GM23338 (cell line): ENCODE results near the gene RNF31. TPM values are rescaled to one million over a fixed set of nuclear protein-coding genes. Genes with fewer than 3 reads are reported as not detected.

Experiments used
- ATAC-seq: fragments of 200-7000 bp; cut with Tn5 transposase; 3 replicates; pipeline ENCODE4 v1.9.1; 2020
- DNase-seq: peaks from one replicate; pipeline ENCODE4 v3.0.0-alpha.2; 2015; ENCODE audit warnings: low spot score
- H2AFZ ChIP-seq: fragments of 200-600 bp; sonication (generic); 2 replicates; pipeline ENCODE4 v1.8.0; 2016; ENCODE audit warnings: antibody characterized with exemption, mild to moderate bottlenecking, moderate library complexity
- H3F3A ChIP-seq: fragments of 200-600 bp; sonication (generic); replicated peaks from 2 replicates; pipeline ENCODE4 v1.8.0; 2017; ENCODE audit warnings: antibody characterized with exemption, mixed run types, low read depth
- H3K27ac ChIP-seq: fragments of 200-600 bp; sonication (generic); 2 replicates; pipeline ENCODE4 v1.6.1; 2016; ENCODE audit warnings: low read depth
- H3K27me3 ChIP-seq: fragments of 200-600 bp; sonication (generic); 2 replicates; pipeline ENCODE4 v1.8.0; 2016; ENCODE audit warnings: mild to moderate bottlenecking, mixed run types, moderate library complexity; ENCODE audit not compliant: insufficient read depth
- H3K36me3 ChIP-seq: fragments of 200-600 bp; sonication (generic); 2 replicates; pipeline ENCODE4 v1.8.0; 2016; ENCODE audit warnings: mild to moderate bottlenecking; ENCODE audit not compliant: insufficient read depth
- H3K4me1 ChIP-seq: fragments of 200-600 bp; sonication (generic); 2 replicates; pipeline ENCODE4 v1.8.0; 2016; ENCODE audit warnings: mild to moderate bottlenecking, moderate library complexity; ENCODE audit not compliant: insufficient read depth
- H3K4me2 ChIP-seq: fragments of 200-600 bp; sonication (generic); 2 replicates; pipeline ENCODE4 v1.7.1; 2017; ENCODE audit warnings: mixed run types
- H3K4me3 ChIP-seq: fragments of 200-600 bp; sonication (generic); 2 replicates; pipeline ENCODE4 v1.6.1; 2016; ENCODE audit warnings: mixed run types
- H3K79me2 ChIP-seq: fragments of 200-600 bp; sonication (generic); replicated peaks from 2 replicates; pipeline ENCODE4 v1.8.0; 2017; ENCODE audit warnings: mild to moderate bottlenecking; ENCODE audit not compliant: insufficient read depth
- H3K9me2 ChIP-seq: fragments of 200-600 bp; sonication (generic); 2 replicates; pipeline ENCODE4 v1.8.0; 2017; ENCODE audit not compliant: insufficient read depth
- H4K20me1 ChIP-seq: fragments of 200-600 bp; sonication (generic); replicated peaks from 2 replicates; pipeline ENCODE4 v1.8.0; 2017; ENCODE audit warnings: mild to moderate bottlenecking; ENCODE audit not compliant: insufficient read depth
- H3K27ac Mint-ChIP-seq: 2 replicates; pipeline ENCODE4 v1.8.0; 2020; ENCODE audit warnings: inconsistent platforms, mild to moderate bottlenecking, moderate library complexity, mixed read lengths
- H3K27me3 Mint-ChIP-seq: 3 replicates; pipeline ENCODE4 v1.8.0; 2022; ENCODE audit warnings: low read depth, mild to moderate bottlenecking, moderate library complexity, mixed read lengths, inconsistent platforms; ENCODE audit not compliant: insufficient read depth, poor library complexity
- H3K36me3 Mint-ChIP-seq: 3 replicates; pipeline ENCODE4 v1.8.0; 2021; ENCODE audit warnings: low read depth, mild to moderate bottlenecking, inconsistent platforms, moderate library complexity, mixed read lengths
- H3K4me1 Mint-ChIP-seq: 3 replicates; pipeline ENCODE4 v1.8.0; 2020; ENCODE audit warnings: mild to moderate bottlenecking, inconsistent platforms, mixed read lengths
- H3K4me3 Mint-ChIP-seq: 3 replicates; pipeline ENCODE4 v1.8.0; 2021; ENCODE audit warnings: moderate library complexity, mild to moderate bottlenecking, inconsistent platforms, mixed read lengths
- H3K9me3 Mint-ChIP-seq: 3 replicates; pipeline ENCODE4 v1.8.0; 2020; ENCODE audit warnings: moderate library complexity, mild to moderate bottlenecking, inconsistent platforms, mixed read lengths
- CREB1 ChIP-seq: fragments of 250-450 bp; sonication (Bioruptor Pico); IDR thresholded peaks from 2 replicates; pipeline ENCODE4 v1.5.0; 2020; ENCODE audit warnings: low read depth, mild to moderate bottlenecking, moderate library complexity
- CTCF ChIP-seq, 2 experiments: fragments of 200-600 bp in 1 of 2; sonication (generic) in 1 of 2; conservative IDR thresholded peaks; 2 replicates each; pipeline versions ENCODE4 v1.5.1 to v1.6.1; 2016 to 2017; ENCODE audit warnings: antibody characterized with exemption in 2 of 2, low read depth in 2 of 2, mild to moderate bottlenecking in 2 of 2, moderate library complexity in 1 of 2
- EZH2phosphoT487 ChIP-seq: fragments of 200-600 bp; sonication (generic); IDR thresholded peaks from one replicate; pipeline ENCODE4 v1.8.1; 2018; ENCODE audit warnings: antibody characterized with exemption; ENCODE audit not compliant: unreplicated experiment
- JUNB ChIP-seq: IDR thresholded peaks from one replicate; pipeline ENCODE4 v1.6.1; 2016; ENCODE audit warnings: antibody characterized with exemption; ENCODE audit not compliant: unreplicated experiment
- NANOG ChIP-seq: IDR thresholded peaks from 2 replicates; pipeline ENCODE4 v1.6.1; 2016; ENCODE audit warnings: antibody characterized with exemption, borderline replicate concordance
- POLR2AphosphoS5 ChIP-seq: IDR thresholded peaks from 2 replicates; pipeline ENCODE4 v1.6.1; 2016; ENCODE audit warnings: antibody characterized with exemption, low read depth
- REST ChIP-seq: IDR thresholded peaks from one replicate; pipeline ENCODE4 v1.6.1; 2018; ENCODE audit warnings: antibody characterized with exemption; ENCODE audit not compliant: unreplicated experiment
- STAT1 ChIP-seq: IDR thresholded peaks from one replicate; pipeline ENCODE4 v1.6.1; 2016; ENCODE audit warnings: antibody characterized with exemption; ENCODE audit not compliant: unreplicated experiment
- polyA plus RNA-seq: library from polyadenylated mRNA; unstranded; fragments of >200 nt; fragmentation: Nextera tagmentation; extraction: Ambion mirVana; gene quantifications from 2 replicates; pipeline ENCODE4 v1.2.1, GENCODE V29; 2016
- total RNA-seq: library from RNA; depleted of rRNA; stranded (reverse); fragments of >200 nt; shearing (Covaris generic); gene quantifications from 2 replicates; pipeline ENCODE4 v1.2.3, GENCODE V29; 2014
- TF ChIP-seq, protein P1 (sequence below): fragments of 250-450 bp; sonication (Bioruptor Pico); IDR thresholded peaks from 2 replicates; pipeline ENCODE4 v1.5.0; 2020; ENCODE audit warnings: mild to moderate bottlenecking, moderate library complexity
- TF ChIP-seq, protein P2 (sequence below): IDR thresholded peaks from 2 replicates; pipeline ENCODE4 v1.6.1; 2016; ENCODE audit warnings: antibody characterized with exemption

RNF31 gene
- total and polyA plus RNA-seq, 2 experiments from 2014 or later: 54.8 to 87.4 TPM

DNA sequence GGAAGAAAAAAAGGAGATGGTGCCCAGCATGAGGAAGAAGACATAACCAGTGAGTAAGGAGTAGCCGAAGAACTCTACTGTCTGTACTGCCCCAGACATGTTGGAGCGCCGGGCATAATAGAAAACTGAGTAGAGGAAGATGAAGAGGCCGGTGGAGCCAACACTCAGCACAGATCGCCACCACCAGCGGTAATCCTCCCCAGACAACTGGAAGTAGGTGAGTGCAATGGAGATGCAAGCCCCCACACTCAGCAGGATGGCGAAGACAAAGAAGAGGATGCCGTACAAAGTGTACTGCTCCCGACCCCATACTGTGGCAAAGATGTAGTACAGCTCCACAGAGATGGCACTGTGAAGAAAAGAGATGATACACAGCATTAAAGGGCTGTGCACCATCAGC lies 42.2 kb downstream of the RNF31 start:
- peak overlapping the region; percentile 74 for H3K4me2 ChIP-seq
- Mint-ChIP-seq H3K4me3 (peak overlapping the region; percentile 96), H3K9me3 (no peaks in the 10 kb centered on the region; the same call in 2 of the 3 replicates), H3K27ac (no peak overlapping the region; the same call in 1 of the 2 replicates), H3K36me3 (peaks cover 66% of the 10 kb centered on the region), H3K4me1 (peaks cover 21% of the 10 kb centered on the region), H3K27me3 (peaks cover 16% of the 10 kb centered on the region)
- H3K27ac ChIP-seq: 0 out of 2 replicates have a peak overlapping the region, but pooled peaks have one; percentile 55
- no peaks in the 10 kb centered on the region; the same call in 1 of the 2 replicates for H3K36me3 ChIP-seq
- peaks cover 12% of the 10 kb centered on the region for H3K4me1 ChIP-seq
- peaks cover 13% of the 10 kb centered on the region; the same call in 1 of the 2 replicates for H3K79me2 ChIP-seq
- no peaks in the 10 kb centered on the region for H3K9me2 ChIP-seq
- H3K4me3 ChIP-seq: no peak overlapping the region; the same call in 1 of the 2 replicates
- peaks cover 6% of the 10 kb centered on the region for H4K20me1 ChIP-seq
- H3F3A ChIP-seq: peaks cover 6% of the 10 kb centered on the region
- H2AFZ ChIP-seq: no peak overlapping the region
- no peaks in the 10 kb centered on the region for H3K27me3 ChIP-seq
- ATAC-seq (no peak), DNase-seq (no peak)
- TF ChIP-seq, protein P1, sequence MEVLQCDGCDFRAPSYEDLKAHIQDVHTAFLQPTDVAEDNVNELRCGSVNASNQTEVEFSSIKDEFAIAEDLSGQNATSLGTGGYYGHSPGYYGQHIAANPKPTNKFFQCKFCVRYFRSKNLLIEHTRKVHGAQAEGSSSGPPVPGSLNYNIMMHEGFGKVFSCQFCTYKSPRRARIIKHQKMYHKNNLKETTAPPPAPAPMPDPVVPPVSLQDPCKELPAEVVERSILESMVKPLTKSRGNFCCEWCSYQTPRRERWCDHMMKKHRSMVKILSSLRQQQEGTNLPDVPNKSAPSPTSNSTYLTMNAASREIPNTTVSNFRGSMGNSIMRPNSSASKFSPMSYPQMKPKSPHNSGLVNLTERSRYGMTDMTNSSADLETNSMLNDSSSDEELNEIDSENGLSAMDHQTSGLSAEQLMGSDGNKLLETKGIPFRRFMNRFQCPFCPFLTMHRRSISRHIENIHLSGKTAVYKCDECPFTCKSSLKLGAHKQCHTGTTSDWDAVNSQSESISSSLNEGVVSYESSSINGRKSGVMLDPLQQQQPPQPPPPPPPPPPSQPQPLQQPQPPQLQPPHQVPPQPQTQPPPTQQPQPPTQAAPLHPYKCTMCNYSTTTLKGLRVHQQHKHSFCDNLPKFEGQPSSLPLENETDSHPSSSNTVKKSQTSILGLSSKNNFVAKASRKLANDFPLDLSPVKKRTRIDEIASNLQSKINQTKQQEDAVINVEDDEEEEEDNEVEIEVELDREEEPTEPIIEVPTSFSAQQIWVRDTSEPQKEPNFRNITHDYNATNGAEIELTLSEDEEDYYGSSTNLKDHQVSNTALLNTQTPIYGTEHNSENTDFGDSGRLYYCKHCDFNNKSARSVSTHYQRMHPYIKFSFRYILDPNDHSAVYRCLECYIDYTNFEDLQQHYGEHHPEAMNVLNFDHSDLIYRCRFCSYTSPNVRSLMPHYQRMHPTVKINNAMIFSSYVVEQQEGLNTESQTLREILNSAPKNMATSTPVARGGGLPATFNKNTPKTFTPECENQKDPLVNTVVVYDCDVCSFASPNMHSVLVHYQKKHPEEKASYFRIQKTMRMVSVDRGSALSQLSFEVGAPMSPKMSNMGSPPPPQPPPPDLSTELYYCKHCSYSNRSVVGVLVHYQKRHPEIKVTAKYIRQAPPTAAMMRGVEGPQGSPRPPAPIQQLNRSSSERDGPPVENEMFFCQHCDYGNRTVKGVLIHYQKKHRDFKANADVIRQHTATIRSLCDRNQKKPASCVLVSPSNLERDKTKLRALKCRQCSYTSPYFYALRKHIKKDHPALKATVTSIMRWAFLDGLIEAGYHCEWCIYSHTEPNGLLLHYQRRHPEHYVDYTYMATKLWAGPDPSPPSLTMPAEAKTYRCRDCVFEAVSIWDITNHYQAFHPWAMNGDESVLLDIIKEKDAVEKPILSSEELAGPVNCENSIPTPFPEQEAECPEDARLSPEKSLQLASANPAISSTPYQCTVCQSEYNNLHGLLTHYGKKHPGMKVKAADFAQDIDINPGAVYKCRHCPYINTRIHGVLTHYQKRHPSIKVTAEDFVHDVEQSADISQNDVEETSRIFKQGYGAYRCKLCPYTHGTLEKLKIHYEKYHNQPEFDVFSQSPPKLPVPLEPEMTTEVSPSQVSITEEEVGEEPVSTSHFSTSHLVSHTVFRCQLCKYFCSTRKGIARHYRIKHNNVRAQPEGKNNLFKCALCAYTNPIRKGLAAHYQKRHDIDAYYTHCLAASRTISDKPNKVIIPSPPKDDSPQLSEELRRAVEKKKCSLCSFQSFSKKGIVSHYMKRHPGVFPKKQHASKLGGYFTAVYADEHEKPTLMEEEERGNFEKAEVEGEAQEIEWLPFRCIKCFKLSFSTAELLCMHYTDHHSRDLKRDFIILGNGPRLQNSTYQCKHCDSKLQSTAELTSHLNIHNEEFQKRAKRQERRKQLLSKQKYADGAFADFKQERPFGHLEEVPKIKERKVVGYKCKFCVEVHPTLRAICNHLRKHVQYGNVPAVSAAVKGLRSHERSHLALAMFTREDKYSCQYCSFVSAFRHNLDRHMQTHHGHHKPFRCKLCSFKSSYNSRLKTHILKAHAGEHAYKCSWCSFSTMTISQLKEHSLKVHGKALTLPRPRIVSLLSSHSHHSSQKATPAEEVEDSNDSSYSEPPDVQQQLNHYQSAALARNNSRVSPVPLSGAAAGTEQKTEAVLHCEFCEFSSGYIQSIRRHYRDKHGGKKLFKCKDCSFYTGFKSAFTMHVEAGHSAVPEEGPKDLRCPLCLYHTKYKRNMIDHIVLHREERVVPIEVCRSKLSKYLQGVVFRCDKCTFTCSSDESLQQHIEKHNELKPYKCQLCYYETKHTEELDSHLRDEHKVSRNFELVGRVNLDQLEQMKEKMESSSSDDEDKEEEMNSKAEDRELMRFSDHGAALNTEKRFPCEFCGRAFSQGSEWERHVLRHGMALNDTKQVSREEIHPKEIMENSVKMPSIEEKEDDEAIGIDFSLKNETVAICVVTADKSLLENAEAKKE (CRISPR knock-in tag): no peak
- TF ChIP-seq STAT1 (no peak), CTCF (conservative IDR thresholded peaks at IDR 0.05; ENCODE audit: low read depth in 2 of 2) (no peak), CREB1 (CRISPR knock-in tag) (no peak), REST (no peak), NANOG (no peak), EZH2phosphoT487 (no peak), POLR2AphosphoS5 (no peak), JUNB (no peak)
- TF ChIP-seq, protein P2, sequence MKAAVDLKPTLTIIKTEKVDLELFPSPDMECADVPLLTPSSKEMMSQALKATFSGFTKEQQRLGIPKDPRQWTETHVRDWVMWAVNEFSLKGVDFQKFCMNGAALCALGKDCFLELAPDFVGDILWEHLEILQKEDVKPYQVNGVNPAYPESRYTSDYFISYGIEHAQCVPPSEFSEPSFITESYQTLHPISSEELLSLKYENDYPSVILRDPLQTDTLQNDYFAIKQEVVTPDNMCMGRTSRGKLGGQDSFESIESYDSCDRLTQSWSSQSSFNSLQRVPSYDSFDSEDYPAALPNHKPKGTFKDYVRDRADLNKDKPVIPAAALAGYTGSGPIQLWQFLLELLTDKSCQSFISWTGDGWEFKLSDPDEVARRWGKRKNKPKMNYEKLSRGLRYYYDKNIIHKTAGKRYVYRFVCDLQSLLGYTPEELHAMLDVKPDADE: no peak
